ENCODE data around the gene UBQLN2. TPM values are rescaled to one million over a fixed set of nuclear protein-coding genes. Genes with fewer than 3 reads are reported as not detected.
"Not testable (repeated sequence)": the region's sequence is repeated elsewhere in the genome, so short reads cannot be mapped to it uniquely, and the experiment has no call there.

UBQLN2 gene
- total and polyA plus RNA-seq, 2 experiments from 2014 or later: 11.9 to 40.6 TPM

GRCh38 chrX:56576721-56577120 lies 13.3 kb downstream of the UBQLN2 start:
- Histone ChIP-seq H3F3A (ENCODE audit: insufficient read depth) (no peaks in the 10 kb centered on the region), H4K20me1 (ENCODE audit: insufficient read depth) (no peaks in the 10 kb centered on the region), H2AFZ (no peak overlapping the region), H3K4me3 (no peak overlapping the region), H3K4me2 (ENCODE audit: unreplicated experiment) (no peak overlapping the region), H3K79me2 (ENCODE audit: insufficient read depth) (0 out of 2 replicates have a peak, but pooled peaks cover 17% of the 10 kb centered on the region), H3K27ac (no peak overlapping the region), H3K27me3 (replicated peaks; ENCODE audit: insufficient read depth) (no peaks in the 10 kb centered on the region), H3K9ac (no peak overlapping the region), H3K9me3 (ENCODE audit: low read depth) (no peaks in the 10 kb centered on the region), H3K36me3 (ENCODE audit: low read depth) (no peaks in the 10 kb centered on the region), H3K4me1 (ENCODE audit: insufficient read depth) (no peaks in the 10 kb centered on the region), H3K9me2 (ENCODE audit: insufficient read depth) (no peaks in the 10 kb centered on the region)
- 94% methylated on average over 2 of the region's 2 CpGs for WGBS, 2 experiments (ENCODE audit: low coverage in 1 of 2, low lambda C conversion rate in 2 of 2, missing lambda C conversion rate in 2 of 2)
- in situ Hi-C loops (cut with MboI): no loop called here
- DNase-seq: no peak
- TF ChIP-seq EZH2 (IDR thresholded peaks at IDR 0.05; ENCODE audit: insufficient read depth, poor library complexity, severe bottlenecking) (no peak), EZH2phosphoT487 (IDR thresholded peaks at IDR 0.05; ENCODE audit: insufficient read depth, low read depth) (no peak)

- no peaks in the 10 kb centered on the region for H4K20me1 ChIP-seq (ENCODE audit: insufficient read depth)
- no peaks in the 10 kb centered on the region for H3K36me3 ChIP-seq (ENCODE audit: low read depth)
- no peaks in the 10 kb centered on the region for H3K27me3 ChIP-seq (replicated peaks; ENCODE audit: insufficient read depth)
- no peaks in the 10 kb centered on the region for H3K4me1 ChIP-seq (ENCODE audit: insufficient read depth)
- no peak overlapping the region for H3K4me2 ChIP-seq (ENCODE audit: unreplicated experiment)
- H3K9me2 ChIP-seq (ENCODE audit: insufficient read depth): no peaks in the 10 kb centered on the region
- no peak overlapping the region for H3K27ac ChIP-seq
- no peak overlapping the region for H3K9ac ChIP-seq
- no peaks in the 10 kb centered on the region for H3K9me3 ChIP-seq (ENCODE audit: low read depth)
- in situ Hi-C loops (cut with MboI): no loop called here
- WGBS, 2 experiments (ENCODE audit: low coverage in 1 of 2, low lambda C conversion rate in 2 of 2, missing lambda C conversion rate in 2 of 2): 91 to 97% methylated on average over 8 to 10 of the region's 11 CpGs
- H3K4me3 ChIP-seq: no peak overlapping the region
- H3K79me2 ChIP-seq (ENCODE audit: insufficient read depth): no peaks in the 10 kb centered on the region
- no peak overlapping the region for H2AFZ ChIP-seq
- DNase-seq: no peak
- no peaks in the 10 kb centered on the region for H3F3A ChIP-seq (ENCODE audit: insufficient read depth)
- TF ChIP-seq EZH2 (IDR thresholded peaks at IDR 0.05; ENCODE audit: insufficient read depth, poor library complexity, severe bottlenecking): no peak
- TF ChIP-seq EZH2phosphoT487 (IDR thresholded peaks at IDR 0.05; ENCODE audit: insufficient read depth, low read depth): no peak
Measured at GRCh38 chrX:56588397-56589188, 25.2 kb downstream of the UBQLN2 start.

- H3K36me3 ChIP-seq (ENCODE audit: low read depth); H3K4me1 ChIP-seq (ENCODE audit: insufficient read depth); H3K9me2 ChIP-seq (ENCODE audit: insufficient read depth); H4K20me1 ChIP-seq (ENCODE audit: insufficient read depth); H3F3A ChIP-seq (ENCODE audit: insufficient read depth); DNase-seq; H3K27ac ChIP-seq; H3K9ac ChIP-seq; H3K79me2 ChIP-seq (ENCODE audit: insufficient read depth); H3K4me2 ChIP-seq (ENCODE audit: unreplicated experiment); H3K4me3 ChIP-seq; in situ Hi-C loops (cut with MboI); H2AFZ ChIP-seq; H3K27me3 ChIP-seq (replicated peaks; ENCODE audit: insufficient read depth); H3K9me3 ChIP-seq (ENCODE audit: low read depth): not testable (repeated sequence)
- 92 to 100% methylated on average over 2 of the region's 2 CpGs for WGBS, 2 experiments (ENCODE audit: low coverage in 1 of 2, low lambda C conversion rate in 2 of 2, missing lambda C conversion rate in 2 of 2)
Measured at GRCh38 chrX:56591830-56592229, 28.4 kb downstream of the UBQLN2 start.

- Histone ChIP-seq H3K79me2 (ENCODE audit: insufficient read depth) (no peaks in the 10 kb centered on the region), H3K4me1 (ENCODE audit: insufficient read depth) (no peaks in the 10 kb centered on the region), H3K4me3 (no peak overlapping the region), H3K4me2 (ENCODE audit: unreplicated experiment) (no peak overlapping the region), H3K9me3 (ENCODE audit: low read depth) (no peaks in the 10 kb centered on the region), H3K27me3 (replicated peaks; ENCODE audit: insufficient read depth) (no peaks in the 10 kb centered on the region), H2AFZ (no peak overlapping the region), H3F3A (ENCODE audit: insufficient read depth) (no peaks in the 10 kb centered on the region), H3K27ac (no peak overlapping the region), H3K9ac (no peak overlapping the region), H3K36me3 (ENCODE audit: low read depth) (no peaks in the 10 kb centered on the region), H3K9me2 (ENCODE audit: insufficient read depth) (no peaks in the 10 kb centered on the region), H4K20me1 (ENCODE audit: insufficient read depth) (no peaks in the 10 kb centered on the region)
- DNase-seq: peak; percentile 0
- 96 to 100% methylated on average over 2 of the region's 2 CpGs for WGBS, 2 experiments (ENCODE audit: low coverage in 1 of 2, low lambda C conversion rate in 2 of 2, missing lambda C conversion rate in 2 of 2)
- in situ Hi-C loops (cut with MboI): no loop called here
- TF ChIP-seq EZH2 (IDR thresholded peaks at IDR 0.05; ENCODE audit: insufficient read depth, poor library complexity, severe bottlenecking): no peak
- TF ChIP-seq EZH2phosphoT487 (IDR thresholded peaks at IDR 0.05; ENCODE audit: insufficient read depth, low read depth): no peak
Measured at GRCh38 chrX:56600141-56600540, 36.7 kb downstream of the UBQLN2 start.
